Measurements from ENCODE around the gene RTN4.

RTN4 gene

GRCh38 chr2:54988612-54989011 is 61.6 kb downstream of the RTN4 start:
- TF ChIP-seq CTCF (IDR thresholded peaks at IDR 0.05; ENCODE audit: borderline replicate concordance, control extremely low read depth, extremely low read depth, insufficient read depth, missing control alignments): no peak
- in situ Hi-C loops (cut with MboI; ENCODE audit: low sequenced_read_pairs, unreplicated experiment): no loop called here
- DNase-seq (ENCODE audit: low spot score): no peak

GRCh38 chr2:54986264-54986663 is 64.0 kb downstream of the RTN4 start:
- no peak for TF ChIP-seq CTCF (IDR thresholded peaks at IDR 0.05; ENCODE audit: borderline replicate concordance, control extremely low read depth, extremely low read depth, insufficient read depth, missing control alignments)
- in situ Hi-C loops (cut with MboI; ENCODE audit: low sequenced_read_pairs, unreplicated experiment): no loop called here
- DNase-seq (ENCODE audit: low spot score): no peak

DNA sequence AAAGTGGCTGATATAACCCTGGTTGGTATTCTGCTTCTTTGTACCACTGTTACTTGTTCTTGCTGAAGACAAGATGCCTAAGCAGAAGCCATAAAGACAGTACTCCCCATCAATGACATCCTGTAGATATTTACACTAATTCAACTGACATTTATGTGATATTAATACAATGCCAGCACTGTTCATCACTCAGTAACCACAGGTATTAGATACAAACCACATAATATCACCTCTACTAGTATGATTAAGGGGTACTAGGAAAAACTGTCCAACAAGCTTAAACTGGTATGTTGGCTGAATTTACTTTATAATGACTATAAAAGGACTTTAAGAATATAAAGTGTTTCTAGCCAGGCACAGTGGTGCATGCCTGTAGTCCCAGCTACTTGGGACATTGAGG is 65.8 kb downstream of the RTN4 start:
- in situ Hi-C loops (cut with MboI; ENCODE audit: low sequenced_read_pairs, unreplicated experiment): no loop called here
- DNase-seq (ENCODE audit: low spot score): no peak
- no peak for TF ChIP-seq CTCF (IDR thresholded peaks at IDR 0.05; ENCODE audit: borderline replicate concordance, control extremely low read depth, extremely low read depth, insufficient read depth, missing control alignments)

GRCh38 chr2:54983345-54984220 is 66.7 kb downstream of the RTN4 start:
- no peak for DNase-seq (ENCODE audit: low spot score)
- no peak for TF ChIP-seq CTCF (IDR thresholded peaks at IDR 0.05; ENCODE audit: borderline replicate concordance, control extremely low read depth, extremely low read depth, insufficient read depth, missing control alignments)
- in situ Hi-C loops (cut with MboI; ENCODE audit: low sequenced_read_pairs, unreplicated experiment): no loop called here

GRCh38 chr2:54981385-54981784 is 68.9 kb downstream of the RTN4 start:
- no peak for DNase-seq (ENCODE audit: low spot score)
- no peak for TF ChIP-seq CTCF (IDR thresholded peaks at IDR 0.05; ENCODE audit: borderline replicate concordance, control extremely low read depth, extremely low read depth, insufficient read depth, missing control alignments)
- in situ Hi-C loops (cut with MboI; ENCODE audit: low sequenced_read_pairs, unreplicated experiment): no loop called here

DNA sequence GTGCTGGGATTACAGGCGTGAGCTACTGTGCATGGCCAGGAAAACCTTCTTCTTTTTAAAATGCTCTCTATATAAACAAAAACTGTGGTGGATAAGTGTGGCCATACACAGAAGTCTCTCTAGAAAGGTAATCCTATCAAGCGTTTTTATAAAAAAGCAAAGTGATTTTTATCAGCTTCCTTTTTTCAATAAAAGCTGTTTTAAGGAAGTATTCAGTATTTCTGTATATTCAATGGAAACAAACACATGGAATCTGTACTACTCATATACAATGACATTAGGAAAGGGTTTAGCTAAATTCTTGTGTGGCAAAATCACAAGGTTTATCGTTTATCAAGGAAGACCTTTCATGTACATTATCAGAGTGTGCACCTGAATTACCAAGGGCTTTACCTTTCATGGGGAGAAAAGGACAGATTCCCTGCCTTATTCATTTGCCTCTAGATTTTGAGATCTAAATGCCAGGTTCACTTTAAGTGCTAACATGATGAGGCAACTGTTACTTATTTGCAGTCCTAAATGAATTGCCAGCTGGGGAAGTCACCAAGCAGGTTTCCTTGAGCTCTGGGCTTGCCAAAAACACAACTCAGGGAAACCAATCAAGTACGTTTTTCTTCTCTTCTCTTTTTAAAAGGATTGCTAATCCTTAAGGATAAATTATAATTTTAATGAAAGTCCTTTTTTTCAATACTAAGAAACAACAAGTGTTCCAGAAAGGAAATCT is 70.8 kb downstream of the RTN4 start:
- in situ Hi-C loops (cut with MboI; ENCODE audit: low sequenced_read_pairs, unreplicated experiment): no loop called here
- no peak for DNase-seq (ENCODE audit: low spot score)

More for the DNA sequence above, 70.8 kb downstream of the RTN4 start:
- no peak for TF ChIP-seq CTCF (IDR thresholded peaks at IDR 0.05; ENCODE audit: borderline replicate concordance, control extremely low read depth, extremely low read depth, insufficient read depth, missing control alignments)

Measured in GM13976 (cell line).